ENCODE measurements around the gene TFIP11.

GRCh38 chr22:26547426-26547825 is 35.2 kb upstream of the TFIP11 start:
- TF ChIP-seq CTCF (IDR thresholded peaks at IDR 0.05) (no peak), POLR2AphosphoS5 (IDR thresholded peaks at IDR 0.05) (no peak), POLR2A (IDR thresholded peaks at IDR 0.05) (no peak)

Data from prostate gland (tissue), 2 donors.